ENCODE measurements around the gene PROSER2. TPM values are rescaled to one million over a fixed set of nuclear protein-coding genes. Genes with fewer than 3 reads are reported as not detected.

The PROSER2 gene
- total RNA-seq, 1 donor from 2014 or later, result 5.7 TPM

- Mint-ChIP-seq H3K4me3 (ENCODE audit: unreplicated experiment) (no peak overlapping the region), H3K9me3 (ENCODE audit: unreplicated experiment) (no peaks in the 10 kb centered on the region), H3K27me3 (ENCODE audit: unreplicated experiment) (peaks cover 1% of the 10 kb centered on the region), H3K27ac (ENCODE audit: unreplicated experiment) (no peak overlapping the region), H3K4me1 (ENCODE audit: unreplicated experiment) (peaks cover 15% of the 10 kb centered on the region), H3K36me3 (ENCODE audit: low read depth, unreplicated experiment) (no peaks in the 10 kb centered on the region)
- TF ChIP-seq, protein P1, sequence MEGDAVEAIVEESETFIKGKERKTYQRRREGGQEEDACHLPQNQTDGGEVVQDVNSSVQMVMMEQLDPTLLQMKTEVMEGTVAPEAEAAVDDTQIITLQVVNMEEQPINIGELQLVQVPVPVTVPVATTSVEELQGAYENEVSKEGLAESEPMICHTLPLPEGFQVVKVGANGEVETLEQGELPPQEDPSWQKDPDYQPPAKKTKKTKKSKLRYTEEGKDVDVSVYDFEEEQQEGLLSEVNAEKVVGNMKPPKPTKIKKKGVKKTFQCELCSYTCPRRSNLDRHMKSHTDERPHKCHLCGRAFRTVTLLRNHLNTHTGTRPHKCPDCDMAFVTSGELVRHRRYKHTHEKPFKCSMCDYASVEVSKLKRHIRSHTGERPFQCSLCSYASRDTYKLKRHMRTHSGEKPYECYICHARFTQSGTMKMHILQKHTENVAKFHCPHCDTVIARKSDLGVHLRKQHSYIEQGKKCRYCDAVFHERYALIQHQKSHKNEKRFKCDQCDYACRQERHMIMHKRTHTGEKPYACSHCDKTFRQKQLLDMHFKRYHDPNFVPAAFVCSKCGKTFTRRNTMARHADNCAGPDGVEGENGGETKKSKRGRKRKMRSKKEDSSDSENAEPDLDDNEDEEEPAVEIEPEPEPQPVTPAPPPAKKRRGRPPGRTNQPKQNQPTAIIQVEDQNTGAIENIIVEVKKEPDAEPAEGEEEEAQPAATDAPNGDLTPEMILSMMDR (IDR thresholded peaks at IDR 0.05; ENCODE audit: unreplicated experiment), result no peak
- no peak for DNase-seq (ENCODE audit: low spot score)
These were observed 3.9 kb downstream of the PROSER2 start for GRCh38 chr10:11827006-11827405.

DNA sequence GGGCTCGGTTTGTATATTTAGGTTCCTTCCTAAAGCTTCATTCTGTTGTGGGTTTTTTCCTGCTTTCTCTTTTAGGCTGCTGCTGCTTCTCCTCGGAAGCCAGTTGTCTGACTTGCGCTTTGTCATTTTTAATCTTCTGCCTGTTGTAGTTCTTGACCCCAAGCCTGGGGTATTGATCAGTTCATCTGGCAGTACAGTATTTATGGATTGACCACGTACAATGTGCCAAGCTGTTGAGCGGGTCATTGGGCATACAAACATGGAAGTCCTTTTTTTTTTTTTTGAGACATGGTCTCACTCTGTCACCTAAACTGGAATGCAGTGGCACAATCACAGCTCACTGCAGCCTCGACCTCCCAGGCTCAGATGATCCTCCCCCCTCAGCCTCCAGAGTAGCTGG is 4.3 kb downstream of the PROSER2 start:
- Mint-ChIP-seq H3K27ac (ENCODE audit: unreplicated experiment) (no peak overlapping the region), H3K4me1 (ENCODE audit: unreplicated experiment) (peaks cover 15% of the 10 kb centered on the region), H3K4me3 (ENCODE audit: unreplicated experiment) (no peak overlapping the region)

GRCh38 chr10:11828682-11829284 is 5.6 kb downstream of the PROSER2 start:
- no peaks in the 10 kb centered on the region for H3K9me3 Mint-ChIP-seq (ENCODE audit: unreplicated experiment)
- DNase-seq (ENCODE audit: low spot score), result no peak
- H3K27ac Mint-ChIP-seq (ENCODE audit: unreplicated experiment), result no peak overlapping the region
- peaks cover 1% of the 10 kb centered on the region for H3K27me3 Mint-ChIP-seq (ENCODE audit: unreplicated experiment)
- no peaks in the 10 kb centered on the region for H3K36me3 Mint-ChIP-seq (ENCODE audit: low read depth, unreplicated experiment)
- peaks cover 15% of the 10 kb centered on the region for H3K4me1 Mint-ChIP-seq (ENCODE audit: unreplicated experiment)
- TF ChIP-seq, protein P1 (IDR thresholded peaks at IDR 0.05; ENCODE audit: unreplicated experiment), result no peak
- no peak overlapping the region for H3K4me3 Mint-ChIP-seq (ENCODE audit: unreplicated experiment)

More for the DNA sequence above, 4.3 kb downstream of the PROSER2 start:
- TF ChIP-seq, protein P1 (IDR thresholded peaks at IDR 0.05; ENCODE audit: unreplicated experiment), result no peak
- peaks cover 1% of the 10 kb centered on the region for H3K27me3 Mint-ChIP-seq (ENCODE audit: unreplicated experiment)
- DNase-seq (ENCODE audit: low spot score), result no peak
- H3K36me3 Mint-ChIP-seq (ENCODE audit: low read depth, unreplicated experiment), result no peaks in the 10 kb centered on the region
- H3K9me3 Mint-ChIP-seq (ENCODE audit: unreplicated experiment), result no peaks in the 10 kb centered on the region

- no peaks in the 10 kb centered on the region for H3K9me3 Mint-ChIP-seq (ENCODE audit: unreplicated experiment)
These were observed 7.8 kb downstream of the PROSER2 start for GRCh38 chr10:11830836-11831519.

More at GRCh38 chr10:11830836-11831519, 7.8 kb downstream of the PROSER2 start:
- H3K27me3 Mint-ChIP-seq (ENCODE audit: unreplicated experiment), result peaks cover 1% of the 10 kb centered on the region
- no peak for DNase-seq (ENCODE audit: low spot score)
- H3K27ac Mint-ChIP-seq (ENCODE audit: unreplicated experiment), result no peak overlapping the region
- no peaks in the 10 kb centered on the region for H3K36me3 Mint-ChIP-seq (ENCODE audit: low read depth, unreplicated experiment)
- TF ChIP-seq, protein P1 (IDR thresholded peaks at IDR 0.05; ENCODE audit: unreplicated experiment), result no peak
- peaks cover 5% of the 10 kb centered on the region for H3K4me1 Mint-ChIP-seq (ENCODE audit: unreplicated experiment)
- no peak overlapping the region for H3K4me3 Mint-ChIP-seq (ENCODE audit: unreplicated experiment)

Data from endothelial cell (in vitro differentiated cells).